H9 (cell line): ENCODE data around the gene TBCEL. TPM values are rescaled to one million over a fixed set of nuclear protein-coding genes. Genes with fewer than 3 reads are reported as not detected.

Experiments used
- DNase-seq: peaks from one replicate; pipeline ENCODE4 v3.0.0-alpha.2; 2017
- H2AFZ ChIP-seq: one replicate; pipeline ENCODE4 v1.6.1; 2013; ENCODE audit warnings: mild to moderate bottlenecking, low read length, control low read depth, moderate library complexity
- H2AK5ac ChIP-seq: 2 replicates; pipeline ENCODE4 v1.6.1; 2013; ENCODE audit warnings: low read length, control low read depth, mixed read lengths; ENCODE audit not compliant: insufficient read length
- H2BK120ac ChIP-seq: one replicate; pipeline ENCODE4 v1.6.1; 2013; ENCODE audit warnings: low read depth, mild to moderate bottlenecking, low read length, control low read depth, inconsistent platforms; ENCODE audit not compliant: poor library complexity, severe bottlenecking
- H2BK12ac ChIP-seq: 2 replicates; pipeline ENCODE4 v1.6.1; 2013; ENCODE audit warnings: low read length, control low read depth, mixed read lengths, low read depth; ENCODE audit not compliant: insufficient read length
- H2BK15ac ChIP-seq: 2 replicates; pipeline ENCODE4 v1.6.1; 2013; ENCODE audit warnings: low read depth, low read length, control low read depth
- H2BK20ac ChIP-seq: one replicate; pipeline ENCODE4 v1.6.1; 2013; ENCODE audit warnings: low read depth, mild to moderate bottlenecking, low read length, control low read depth, inconsistent platforms; ENCODE audit not compliant: poor library complexity, severe bottlenecking
- H2BK5ac ChIP-seq: 2 replicates; pipeline ENCODE4 v1.6.1; 2013; ENCODE audit warnings: low read length, control low read depth, mixed read lengths; ENCODE audit not compliant: insufficient read length
- H3K14ac ChIP-seq: 2 replicates; pipeline ENCODE4 v1.6.1; 2013; ENCODE audit warnings: low read length, control low read depth; ENCODE audit not compliant: insufficient read depth
- H3K18ac ChIP-seq: 2 replicates; pipeline ENCODE4 v1.6.1; 2013; ENCODE audit warnings: low read depth, mild to moderate bottlenecking, mixed read lengths, low read length, control low read depth; ENCODE audit not compliant: insufficient read length
- H3K23ac ChIP-seq: 2 replicates; pipeline ENCODE4 v1.6.1; 2013; ENCODE audit warnings: low read length, control low read depth, mixed read lengths, low read depth; ENCODE audit not compliant: insufficient read length
- H3K23me2 ChIP-seq: 2 replicates; pipeline ENCODE4 v1.6.1; 2013; ENCODE audit warnings: low read depth, mild to moderate bottlenecking, mixed read lengths, low read length, control low read depth; ENCODE audit not compliant: insufficient read length, poor library complexity, severe bottlenecking
- H3K27ac ChIP-seq: 2 replicates; pipeline ENCODE4 v1.5.1; 2013; ENCODE audit warnings: low read length, control low read depth, mixed read lengths, low read depth; ENCODE audit not compliant: insufficient read length
- H3K27me3 ChIP-seq: 2 replicates; pipeline ENCODE4 v1.6.1; 2013; ENCODE audit warnings: low read length, control low read depth, inconsistent platforms; ENCODE audit not compliant: insufficient read depth
- H3K4ac ChIP-seq: 2 replicates; pipeline ENCODE4 v1.6.1; 2013; ENCODE audit warnings: low read depth, mild to moderate bottlenecking, control low read depth, inconsistent platforms, low read length, moderate library complexity
- H3K4me1 ChIP-seq: 2 replicates; pipeline ENCODE4 v1.6.1; 2013; ENCODE audit warnings: low read length, control low read depth, inconsistent platforms; ENCODE audit not compliant: insufficient read depth
- H3K4me2 ChIP-seq: 2 replicates; pipeline ENCODE4 v1.6.1; 2013; ENCODE audit warnings: low read length, control low read depth, mixed read lengths; ENCODE audit not compliant: insufficient read length, insufficient read depth
- H3K56ac ChIP-seq: 2 replicates; pipeline ENCODE4 v1.6.1; 2013; ENCODE audit warnings: low read depth, mild to moderate bottlenecking, mixed read lengths, low read length, control low read depth; ENCODE audit not compliant: insufficient read length
- H3K79me1 ChIP-seq: 2 replicates; pipeline ENCODE4 v1.6.1; 2013; ENCODE audit warnings: low read depth, mild to moderate bottlenecking, moderate library complexity, low read length, control low read depth, inconsistent platforms; ENCODE audit not compliant: insufficient read depth, poor library complexity, severe bottlenecking
- H3K79me2 ChIP-seq: 2 replicates; pipeline ENCODE4 v1.6.1; 2013; ENCODE audit warnings: low read length, control low read depth, inconsistent platforms; ENCODE audit not compliant: insufficient read depth
- H3K9ac ChIP-seq: 2 replicates; pipeline ENCODE4 v1.6.1; 2013; ENCODE audit warnings: low read length, control low read depth, mixed read lengths; ENCODE audit not compliant: insufficient read length; ENCODE audit errors: extremely low read depth
- H3K9me3 ChIP-seq: one replicate; pipeline ENCODE4 v1.6.1; 2013; ENCODE audit warnings: low read depth, low read length, inconsistent platforms; ENCODE audit not compliant: control insufficient read depth
- H3T11ph ChIP-seq: one replicate; pipeline ENCODE4 v1.6.1; 2013; ENCODE audit warnings: mild to moderate bottlenecking, low read length, control low read depth, inconsistent platforms
- H4K20me1 ChIP-seq: one replicate; pipeline ENCODE4 v1.6.1; 2013; ENCODE audit not compliant: control insufficient read depth, insufficient read length, insufficient read depth
- H4K5ac ChIP-seq: 2 replicates; pipeline ENCODE4 v1.6.1; 2013; ENCODE audit warnings: low read depth, mild to moderate bottlenecking, mixed read lengths, low read length, control low read depth; ENCODE audit not compliant: insufficient read length
- H4K8ac ChIP-seq: replicated peaks from 2 replicates; pipeline ENCODE4 v1.6.1; 2013; ENCODE audit warnings: low read length, control low read depth, mixed read lengths, low read depth; ENCODE audit not compliant: insufficient read length
- H4K91ac ChIP-seq: 2 replicates; pipeline ENCODE4 v1.6.1; 2013; ENCODE audit warnings: low read depth, mild to moderate bottlenecking, moderate library complexity, mixed read lengths, low read length, control low read depth; ENCODE audit not compliant: insufficient read length
- H3K27ac Mint-ChIP-seq, 3 experiments: 2 replicates in 2 of 3; 3 replicates in 1 of 3; pipeline ENCODE4 v1.8.0; 2020 to 2021; ENCODE audit warnings: mixed read lengths in 3 of 3, mild to moderate bottlenecking in 1 of 3, moderate library complexity in 1 of 3
- H3K27me3 Mint-ChIP-seq: 2 replicates; pipeline ENCODE4 v1.8.0; 2021; ENCODE audit warnings: low read depth, mild to moderate bottlenecking, moderate library complexity, mixed read lengths
- H3K36me3 Mint-ChIP-seq, 3 experiments: 2 replicates in 2 of 3; 3 replicates in 1 of 3; pipeline ENCODE4 v1.8.0; 2020 to 2021; ENCODE audit warnings: low read depth in 3 of 3, mixed read lengths in 3 of 3; ENCODE audit not compliant: insufficient read depth in 1 of 3
- H3K4me1 Mint-ChIP-seq, 2 experiments: 2 replicates each; pipeline ENCODE4 v1.8.0; 2020; ENCODE audit warnings: mixed read lengths in 2 of 2
- H3K4me3 Mint-ChIP-seq, 2 experiments: 2 replicates in 1 of 2; 3 replicates in 1 of 2; pipeline ENCODE4 v1.8.0; 2020 to 2021; ENCODE audit warnings: mild to moderate bottlenecking in 2 of 2, mixed read lengths in 2 of 2, moderate library complexity in 1 of 2
- H3K9me3 Mint-ChIP-seq, 2 experiments: 2 replicates in 1 of 2; 3 replicates in 1 of 2; pipeline ENCODE4 v1.8.0; 2020; ENCODE audit warnings: mild to moderate bottlenecking in 2 of 2, mixed read lengths in 2 of 2, moderate library complexity in 1 of 2
- CTCF ChIP-seq: fragments of 200-600 bp; sonication (generic); conservative IDR thresholded peaks from 3 replicates; pipeline ENCODE4 v1.8.0; 2021; ENCODE audit warnings: antibody characterized with exemption, mild to moderate bottlenecking
- WGBS: extraction: QIAGEN DNeasy Blood & Tissue Kit; methylation state at CpG from one replicate; pipeline ENCODE4 v1.1.7; 2013; ENCODE audit warnings: missing lambda C conversion rate, low lambda C conversion rate, mixed read lengths; ENCODE audit not compliant: insufficient read length; ENCODE audit errors: extremely low coverage; 5-methylcytosine and 5-hydroxymethylcytosine counted together
- total RNA-seq: library from RNA; stranded (reverse); gene quantifications from 2 replicates; pipeline ENCODE4 v1.2.1, GENCODE V29; 2021

Gene TBCEL
- total RNA-seq, 1 experiment from 2014 or later = 17.3 TPM

DNA sequence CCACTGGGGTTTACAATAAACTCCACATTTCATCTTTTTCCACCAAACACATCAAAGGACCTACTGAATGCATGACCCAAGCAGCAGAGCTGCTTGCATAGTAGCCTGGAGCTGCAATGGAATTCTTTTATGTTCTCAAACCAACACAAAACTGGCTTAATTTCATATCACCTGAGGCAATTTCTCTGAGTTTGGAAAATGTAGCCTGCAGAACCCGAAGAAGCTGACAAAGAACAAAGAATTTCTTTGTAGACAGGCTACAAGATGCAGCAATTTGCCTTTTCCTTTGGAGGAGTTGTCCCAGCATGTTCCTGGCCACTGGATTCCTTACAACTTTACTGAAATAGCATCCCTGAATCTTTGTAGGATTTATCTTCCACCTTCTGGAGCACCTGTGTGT lies 71.7 kb downstream of the TBCEL start:
- H3K4me3 Mint-ChIP-seq = no peak overlapping the region
- H3K9me3 Mint-ChIP-seq = no peaks in the 10 kb centered on the region
- Histone ChIP-seq H3K27ac (no peak overlapping the region), H2AFZ (no peak overlapping the region), H3K79me2 (no peaks in the 10 kb centered on the region), H3K27me3 (no peaks in the 10 kb centered on the region), H2BK5ac (no peak overlapping the region), H2BK120ac (no peak overlapping the region), H4K20me1 (no peaks in the 10 kb centered on the region), H4K8ac (no peak overlapping the region), H3K4me1 (no peaks in the 10 kb centered on the region), H3K56ac (no peak overlapping the region), H3K18ac (no peak overlapping the region), H3K79me1 (no peaks in the 10 kb centered on the region), H2AK5ac (no peak overlapping the region), H3K9ac (no peak overlapping the region), H2BK20ac (no peak overlapping the region), H2BK12ac (no peak overlapping the region), H3T11ph (no peak overlapping the region), H2BK15ac (no peak overlapping the region), H4K5ac (no peak overlapping the region), H3K23me2 (no peaks in the 10 kb centered on the region), H3K4ac (no peak overlapping the region), H3K14ac (no peak overlapping the region), H3K23ac (no peak overlapping the region), H4K91ac (no peak overlapping the region), H3K9me3 (no peaks in the 10 kb centered on the region), H3K4me2 (no peak overlapping the region)
- no peak for TF ChIP-seq CTCF
- peaks cover 7 to 10% of the 10 kb centered on the region in 2 experiments for H3K4me1 Mint-ChIP-seq
- H3K27me3 Mint-ChIP-seq = no peaks in the 10 kb centered on the region
- no CpG with 5 or more reads among the region's 1 CpG for WGBS
- DNase-seq = no peak
- H3K27ac Mint-ChIP-seq = no peak overlapping the region
- peaks cover 0 to 2% (median 0%) of the 10 kb centered on the region in 3 experiments; a peak in 2 of 7 replicates for H3K36me3 Mint-ChIP-seq
